K562 (cell line): ENCODE results near the gene TMPO. TPM values are rescaled to one million over a fixed set of nuclear protein-coding genes. Genes with fewer than 3 reads are reported as not detected.

ENCODE experiments used
- ATAC-seq: fragments of 200-7000 bp; cut with Tn5 transposase; 3 replicates; pipeline ENCODE4 v1.9.1; 2020; ENCODE audit warnings: moderate library complexity
- BruUV-seq: library from RNA; stranded (reverse); fragments of 400-500 nt; replicated peaks from 2 replicates; lab custom pipeline; 2021; lab: Mats Ljungman, UMichigan
- CTCF ChIA-PET: fragments of 300-600 bp; formaldehyde crosslinking; extraction: SDS; loops from one replicate; lab custom pipeline; 2021; ENCODE audit warnings: low intra/inter-chr PET ratio; lab: Yijun Ruan, JAX
- POLR2A ChIA-PET: fragments of 300-600, 350-650 bp; sonication (Branson Sonifier 250); formaldehyde crosslinking; extraction: SDS; loops from one replicate; lab custom pipeline; 2021; ENCODE audit warnings: antibody characterized with exemption, inconsistent platforms; lab: Yijun Ruan, JAX
- DNase-seq, 4 experiments: peaks; one replicate each; pipeline versions ENCODE4 v3.0.0 to v3.0.0-alpha.2; 2011 to 2018; ENCODE audit warnings: low spot score in 3 of 4, mixed read lengths in 3 of 4; ENCODE audit errors: extremely low read depth in 1 of 4
- FAIRE-seq: peaks from 2 replicates; lab custom pipeline; 2011; peaks lifted over from hg19 to GRCh38; lab: Jason Lieb, UNC
- H2AFZ ChIP-seq: 2 replicates; pipeline ENCODE4 v1.6.0; 2011; ENCODE audit warnings: low read depth, low read length, control low read depth, inconsistent platforms
- H3K27ac ChIP-seq: fragments of 200-600 bp; 3 replicates; pipeline ENCODE4 v1.8.0; 2011; ENCODE audit warnings: low read depth, mild to moderate bottlenecking, control low read depth, inconsistent platforms, low read length, moderate library complexity, mixed read lengths; ENCODE audit errors: extremely low read depth
- H3K27me3 ChIP-seq, 2 experiments: fragments of 300-600 bp in 1 of 2; 2 replicates in 1 of 2; 3 replicates in 1 of 2; pipeline versions ENCODE4 v1.6.0 to v1.8.0; 2011; ENCODE audit warnings: inconsistent platforms in 2 of 2, low read length in 2 of 2, mild to moderate bottlenecking in 1 of 2, mixed read lengths in 1 of 2, moderate library complexity in 1 of 2; ENCODE audit not compliant: control insufficient read depth in 2 of 2, insufficient read depth in 2 of 2
- H3K36me3 ChIP-seq: fragments of 300-600 bp; 3 replicates; pipeline ENCODE4 v1.8.0; 2011; ENCODE audit warnings: mild to moderate bottlenecking, low read length, inconsistent platforms; ENCODE audit not compliant: control insufficient read depth, insufficient read depth
- H3K4me1 ChIP-seq, 2 experiments: fragments of 200-600 bp in 1 of 2; replicated peaks in 1 of 2; 2 replicates in 1 of 2; 3 replicates in 1 of 2; pipeline versions ENCODE4 v1.5.1 to v1.8.0; 2011; ENCODE audit warnings: inconsistent platforms in 2 of 2, low read length in 2 of 2, mild to moderate bottlenecking in 1 of 2, mixed read lengths in 1 of 2, moderate library complexity in 1 of 2; ENCODE audit not compliant: control insufficient read depth in 2 of 2, insufficient read depth in 2 of 2
- H3K4me2 ChIP-seq: 2 replicates; pipeline ENCODE4 v1.6.1; 2011; ENCODE audit warnings: low read length, control low read depth, inconsistent platforms, mixed read lengths; ENCODE audit not compliant: insufficient read depth
- H3K4me3 ChIP-seq: fragments of 200-600 bp; sonication (generic), shearing (Covaris generic); 2 replicates; pipeline ENCODE4 v1.5.1; 2016; ENCODE audit warnings: control low read depth, inconsistent platforms
- H3K79me2 ChIP-seq: fragments of 200-600 bp; 3 replicates; pipeline ENCODE4 v1.8.0; 2011; ENCODE audit warnings: low read length, inconsistent platforms; ENCODE audit not compliant: control insufficient read depth, insufficient read depth
- H3K9ac ChIP-seq, 2 experiments: 2 replicates each; pipeline versions ENCODE4 v1.6.0 to v1.6.1; 2011; ENCODE audit warnings: low read depth in 2 of 2, low read length in 2 of 2, control low read depth in 1 of 2, inconsistent platforms in 1 of 2, mild to moderate bottlenecking in 1 of 2, mixed read lengths in 1 of 2; ENCODE audit not compliant: insufficient read depth in 1 of 2
- H3K9me1 ChIP-seq: one replicate; pipeline ENCODE4 v1.6.0; 2011; ENCODE audit warnings: inconsistent platforms, mild to moderate bottlenecking, low read length, moderate library complexity; ENCODE audit not compliant: control insufficient read depth, insufficient read depth
- H3K9me3 ChIP-seq: replicated peaks from 2 replicates; pipeline ENCODE4 v1.5.1; 2011; ENCODE audit warnings: low read depth, low read length, inconsistent platforms; ENCODE audit not compliant: control insufficient read depth, insufficient read depth
- H4K20me1 ChIP-seq: replicated peaks from 2 replicates; pipeline ENCODE4 v1.6.1; 2011; ENCODE audit warnings: low read length, inconsistent platforms, mixed read lengths; ENCODE audit not compliant: control insufficient read depth, insufficient read depth
- CBX1 ChIP-seq: sonication (generic); IDR thresholded peaks from 2 replicates; pipeline ENCODE4 v1.6.1; 2016; ENCODE audit warnings: antibody characterized with exemption, low read depth, mild to moderate bottlenecking
- PCBP2 ChIP-seq: fragments of 200-400 bp; formaldehyde crosslinking; IDR thresholded peaks from 2 replicates; pipeline ENCODE4 v1.6.1; 2018; ENCODE audit warnings: low read length, low read depth, mild to moderate bottlenecking, moderate library complexity; ENCODE audit not compliant: poor library complexity, severe bottlenecking
- PYGO2 ChIP-seq: fragments of 450-650 bp; IDR thresholded peaks from 2 replicates; pipeline ENCODE4 v1.6.1; 2016; ENCODE audit warnings: mild to moderate bottlenecking, missing genetic modification characterization, moderate library complexity, missing compliant biosample characterization
- RERE ChIP-seq: sonication (generic); formaldehyde crosslinking; IDR thresholded peaks from 2 replicates; pipeline ENCODE4 v1.8.0; 2023; ENCODE audit warnings: missing genetic modification reagents, mild to moderate bottlenecking, borderline replicate concordance
- SMAD2 ChIP-seq: fragments of 150-350 bp; IDR thresholded peaks from 2 replicates; pipeline ENCODE4 v1.6.1; 2014; ENCODE audit warnings: low read depth, mild to moderate bottlenecking, low read length
- SMARCA5 ChIP-seq: fragments of 450-650 bp; IDR thresholded peaks from 2 replicates; pipeline ENCODE4 v1.6.1; 2016
- ZNF124 ChIP-seq: sonication (generic); formaldehyde crosslinking; IDR thresholded peaks from 2 replicates; pipeline ENCODE4 v1.8.1; 2022; ENCODE audit warnings: missing genetic modification reagents
- ZNF324 ChIP-seq: fragments of 250-450 bp; sonication (Bioruptor Pico); IDR thresholded peaks from 2 replicates; pipeline ENCODE4 v1.4.0; 2020; ENCODE audit warnings: mild to moderate bottlenecking
- ZNF561 ChIP-seq: fragments of 450-650 bp; formaldehyde crosslinking; conservative IDR thresholded peaks from 2 replicates; pipeline ENCODE4 v1.4.0; 2020; ENCODE audit warnings: mild to moderate bottlenecking, moderate library complexity
- WGBS: fragments of 100-300 bp; shearing (Covaris generic); methylation state at CpG from one replicate; pipeline ENCODE4 v1.1.6; 2016; ENCODE audit warnings: low coverage, mixed read lengths; ENCODE audit not compliant: insufficient coverage; ENCODE audit errors: missing lambda C conversion rate; 5-methylcytosine and 5-hydroxymethylcytosine counted together
- in situ Hi-C: fragments of 300-500 bp; cut with MboI; formaldehyde crosslinking; loops from 4 replicates; pipeline ENCODE4 v1.15.0; 2018; ENCODE audit warnings: inconsistent platforms, mixed read lengths
- intact Hi-C: fragments of 100-400 bp; cut with micrococcal nuclease; formaldehyde crosslinking; loops from 2 replicates; pipeline ENCODE4 v1.14.2; 2022
- polyA plus RNA-seq, 8 experiments: library from polyadenylated mRNA; depleted of rRNA in 4 of 8; stranded (reverse) in 5 of 8; unstranded in 3 of 8; fragments of >200 nt; fragmentation: Nextera tagmentation in 2 of 8; fragmentation: Illumina TruSeq in 1 of 8; extraction: Ambion mirVana in 2 of 8; extraction: Trizol in 1 of 8; gene quantifications; 2 replicates each; pipeline versions ENCODE4 v1.2.1 to v1.2.3, GENCODE V29; 2011 to 2014; ENCODE audit warnings: inconsistent platforms in 1 of 8, missing spikeins in 1 of 8
- total RNA-seq, 7 experiments: library from RNA; depleted of rRNA in 6 of 7; stranded (reverse); fragments of >200 nt in 6 of 7; fragmentation: Illumina TruSeq in 2 of 7; extraction: Trizol in 2 of 7; gene quantifications; 2 replicates each; pipeline versions ENCODE4 v1.2.1 to v1.2.3, GENCODE V29; 2011 to 2021; ENCODE audit warnings: low replicate concordance in 1 of 7

TMPO gene
- total and polyA plus RNA-seq, 9 of the 15 experiments (the other 6 are each of a cell fraction or from before 2014, with no cell fraction given) = 62.1 to 263 (median 182) TPM

DNA sequence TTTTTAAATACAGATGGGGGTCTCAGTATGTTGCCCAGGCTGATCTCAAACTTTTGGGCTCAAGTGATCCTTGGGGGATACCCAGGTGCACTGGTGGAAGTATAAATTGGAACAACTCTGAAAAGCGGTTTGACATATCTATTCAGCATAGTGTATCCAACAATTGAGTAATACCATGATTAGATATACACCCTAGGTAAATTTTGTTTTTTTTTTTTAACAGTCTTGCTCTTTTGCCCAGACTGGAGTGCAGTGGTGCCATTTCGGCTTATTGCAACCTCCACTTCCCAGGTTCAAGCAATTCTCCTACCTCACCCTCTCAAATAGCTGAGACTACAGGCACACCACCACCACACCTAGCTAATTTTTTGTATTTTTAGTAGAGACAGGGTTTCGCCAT, 46.5 kb downstream of the TMPO start:
- no peak for TF ChIP-seq PCBP2
- no peak for TF ChIP-seq ZNF324
- TF ChIP-seq SMAD2 = no peak
- TF ChIP-seq CBX1 = no peak
- no peak for TF ChIP-seq ZNF561 (CRISPR knock-in tag)
- no peak for TF ChIP-seq PYGO2 (tag)
- TF ChIP-seq SMARCA5 = no peak
- TF ChIP-seq ZNF124 (CRISPR knock-in tag) = no peak
- TF ChIP-seq RERE (CRISPR knock-in tag) = no peak
- TF ChIP-seq, all 486 proteins: peak for 0
- WGBS = 27% methylated on average over 3 of the region's 3 CpGs
- H3K9me1 ChIP-seq = no peaks in the 10 kb centered on the region
- CTCF ChIA-PET = no interaction called here
- no peak overlapping the region for H3K27ac ChIP-seq
- H3K27me3 ChIP-seq = no peaks in the 10 kb centered on the region
- intact Hi-C loops = loop anchor here (10.0 kb wide), 1 partner anchor 233 kb away; no protein-coding TSS in a partner anchor
- no peak overlapping the region for H3K4me3 ChIP-seq
- no peak for ATAC-seq
- H3K9me3 ChIP-seq = no peaks in the 10 kb centered on the region
- in situ Hi-C loops = loop anchor here (10.0 kb wide), 1 partner anchor 183 kb away; no protein-coding TSS in a partner anchor
- no peaks in the 10 kb centered on the region for H3K79me2 ChIP-seq
- FAIRE-seq = no peak
- no peak overlapping the region for H3K9ac ChIP-seq
- no TSS peak for BruUV-seq
- no peak overlapping the region for H2AFZ ChIP-seq
- H3K36me3 ChIP-seq = no peaks in the 10 kb centered on the region
- DNase-seq = no peak
- no peak overlapping the region for H3K4me2 ChIP-seq
- POLR2A ChIA-PET = interaction anchor here (1.0 kb wide), 1 partner anchor 9 kb away, joined by 3 read pairs; no protein-coding TSS in a partner anchor
- H4K20me1 ChIP-seq = no peaks in the 10 kb centered on the region
- no peaks in the 10 kb centered on the region for H3K4me1 ChIP-seq
